Hindlimb muscle (tissue), 1 donor: ENCODE results near the gene THAP8. TPM values are rescaled to one million over a fixed set of nuclear protein-coding genes. Genes with fewer than 3 reads are reported as not detected.

Experiments used
- DNase-seq: peaks from one replicate; pipeline ENCODE4 v3.0.0-alpha.2; 2013
- polyA plus RNA-seq: library from polyadenylated mRNA; unstranded; fragments of 120-200 nt; gene quantifications from one replicate; pipeline ENCODE4 v1.2.1, GENCODE V29; 2013; ENCODE audit not compliant: insufficient read length

THAP8 gene
- polyA plus RNA-seq, 1 donor: 11.2 TPM

DNA sequence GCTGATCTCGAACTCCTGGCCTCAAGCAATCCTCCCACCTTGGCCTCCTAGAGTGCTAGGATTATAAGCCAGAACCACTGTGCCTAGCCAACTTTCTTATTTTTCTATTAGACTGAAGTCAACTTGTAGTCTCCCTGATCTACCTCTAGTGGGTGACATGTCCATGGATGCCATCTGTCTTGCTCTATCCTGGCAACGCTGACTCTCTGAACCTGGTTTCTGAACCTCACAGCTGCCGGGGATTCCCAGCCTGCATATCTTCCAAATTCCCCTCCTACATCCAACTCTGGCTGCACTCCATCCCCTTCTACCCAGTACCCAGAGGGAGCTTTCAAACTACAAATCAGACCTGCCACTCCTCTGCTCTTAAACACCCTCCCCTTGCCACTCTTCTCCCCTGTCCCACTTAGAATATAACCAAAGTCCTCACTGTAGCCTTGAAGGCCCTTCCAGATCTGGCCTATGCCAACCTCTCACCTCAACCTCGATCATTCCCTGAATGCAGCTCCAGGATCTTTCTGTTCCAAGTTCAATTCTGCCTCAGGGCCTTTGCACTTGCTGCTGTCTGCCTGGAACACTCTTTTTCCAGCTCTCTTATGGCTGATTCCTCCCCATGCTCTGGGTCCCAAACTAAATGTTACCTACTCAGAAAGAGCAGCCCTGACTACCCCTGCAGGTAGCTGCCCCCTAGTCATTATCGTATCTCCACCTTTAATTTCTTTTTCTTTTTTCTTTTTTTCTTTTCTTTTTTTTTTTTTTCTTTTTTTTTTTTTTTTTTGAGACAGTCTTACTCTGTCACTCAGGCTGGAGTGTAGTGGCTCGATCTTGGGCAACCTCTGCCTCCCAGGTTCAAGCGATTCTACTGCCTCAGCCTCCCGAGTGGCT is 23.6 kb downstream of the THAP8 start:
- no peak for DNase-seq

DNA sequence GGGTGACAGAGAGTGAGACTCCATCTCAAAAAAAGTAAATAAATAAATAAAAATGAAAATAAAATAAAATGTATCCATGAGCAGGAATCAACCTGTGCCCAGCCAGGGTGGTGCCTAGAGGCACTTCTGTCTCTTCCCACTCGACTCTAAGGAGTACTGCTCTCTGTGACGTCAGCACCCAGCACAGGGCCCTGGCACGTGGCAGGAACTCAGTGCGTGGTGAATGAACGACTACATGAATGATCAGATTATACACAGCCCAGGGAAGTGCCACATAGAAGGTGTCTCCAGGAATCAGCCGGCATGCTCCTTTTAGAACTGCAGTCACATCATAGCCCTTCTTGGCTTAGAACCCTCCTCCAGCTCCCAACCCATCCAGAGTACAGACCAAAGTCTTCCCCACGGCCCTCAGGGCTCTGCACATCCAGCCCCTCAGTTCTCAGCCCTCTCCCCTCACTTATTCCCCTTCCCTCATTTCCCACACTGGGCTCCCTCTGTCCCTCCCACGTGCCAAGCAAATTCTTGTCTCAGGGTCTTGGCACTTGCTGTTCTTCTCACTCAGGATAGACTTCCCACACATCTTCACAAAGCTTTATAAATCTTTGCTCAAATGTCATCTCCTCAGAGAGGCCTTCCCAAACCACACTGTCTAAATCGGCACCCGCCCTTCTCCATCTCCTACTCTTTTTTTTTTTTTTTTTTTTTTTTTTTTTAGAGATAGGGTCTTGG is 25.6 kb downstream of the THAP8 start:
- no peak for DNase-seq

DNA sequence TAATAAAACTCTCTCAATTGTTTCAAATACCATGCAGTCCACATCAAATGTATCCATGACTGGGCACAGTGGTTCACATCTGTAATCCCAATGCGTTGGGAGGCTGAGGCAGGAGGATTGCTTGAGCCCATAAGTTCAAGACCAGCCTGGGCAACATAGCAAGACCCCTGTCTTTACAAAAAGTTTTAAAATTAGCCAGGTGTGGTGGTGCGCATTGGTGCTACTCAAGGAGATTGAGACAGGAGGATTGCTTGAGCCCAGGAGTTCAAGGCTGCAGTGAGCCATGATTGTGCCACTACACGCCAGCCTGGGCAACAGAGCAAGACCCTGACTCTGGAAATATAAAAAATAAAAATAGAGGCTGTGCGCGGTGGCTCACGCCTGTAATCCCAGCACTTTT is 26.4 kb downstream of the THAP8 start:
- DNase-seq: no peak

DNA sequence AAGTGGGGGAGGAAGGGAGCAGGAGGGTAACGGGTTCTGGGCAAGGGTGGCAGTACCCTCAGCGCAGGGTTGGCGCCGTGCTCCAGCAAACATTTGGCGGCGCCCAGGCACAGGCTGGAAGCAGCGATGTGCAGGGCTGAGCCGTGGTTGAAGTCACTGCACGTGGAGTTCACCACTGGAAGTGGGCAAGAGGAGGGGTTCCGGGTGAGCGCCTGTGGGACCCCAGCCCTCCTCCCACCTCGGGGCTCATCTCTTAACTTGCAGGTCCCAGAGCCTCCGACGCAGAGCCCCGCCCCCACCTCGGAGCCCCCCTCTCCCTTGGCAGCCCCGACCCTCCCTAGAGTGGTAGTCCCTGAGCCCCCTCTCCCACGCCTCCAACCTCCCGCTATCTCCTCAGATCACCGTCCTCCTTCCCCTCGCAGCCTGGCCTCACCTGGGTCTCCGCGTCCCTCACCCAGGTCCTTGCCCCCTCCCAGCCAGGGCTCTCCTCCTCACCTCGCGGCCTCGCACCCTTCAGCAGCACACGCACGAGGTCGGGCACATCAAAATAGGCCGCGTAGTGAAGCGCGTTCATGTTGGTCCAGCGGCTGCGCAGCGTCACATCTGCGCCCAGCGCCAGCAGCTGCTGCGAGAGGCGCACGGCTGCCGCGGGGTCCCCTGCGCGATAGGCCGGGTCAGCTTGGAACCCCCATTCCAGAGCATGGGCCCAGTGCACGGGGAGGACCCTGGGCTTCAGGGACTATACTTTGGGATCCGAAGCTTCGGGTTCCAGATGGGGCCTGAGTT is 27.8 kb downstream of the THAP8 start:
- no peak for DNase-seq

DNA sequence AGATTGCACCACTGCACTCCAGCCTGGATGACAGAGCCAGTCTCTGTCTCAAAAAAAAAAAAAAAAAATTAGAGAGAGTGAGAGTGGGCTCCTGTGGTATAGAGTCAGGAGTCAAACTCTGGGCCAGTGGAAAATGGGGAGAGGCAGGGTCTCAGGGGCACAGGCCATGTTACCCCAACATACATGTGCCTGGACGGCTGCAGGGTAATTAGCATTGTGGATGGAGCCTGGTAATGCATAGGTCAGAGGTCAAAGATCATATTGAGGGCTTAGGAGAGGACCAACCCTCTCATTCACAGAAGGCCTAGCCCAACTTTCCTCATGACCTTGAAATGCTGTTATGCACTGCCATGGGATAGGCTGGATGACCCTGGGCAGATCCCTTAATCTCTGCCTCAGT is 28.5 kb downstream of the THAP8 start:
- no peak for DNase-seq

DNA sequence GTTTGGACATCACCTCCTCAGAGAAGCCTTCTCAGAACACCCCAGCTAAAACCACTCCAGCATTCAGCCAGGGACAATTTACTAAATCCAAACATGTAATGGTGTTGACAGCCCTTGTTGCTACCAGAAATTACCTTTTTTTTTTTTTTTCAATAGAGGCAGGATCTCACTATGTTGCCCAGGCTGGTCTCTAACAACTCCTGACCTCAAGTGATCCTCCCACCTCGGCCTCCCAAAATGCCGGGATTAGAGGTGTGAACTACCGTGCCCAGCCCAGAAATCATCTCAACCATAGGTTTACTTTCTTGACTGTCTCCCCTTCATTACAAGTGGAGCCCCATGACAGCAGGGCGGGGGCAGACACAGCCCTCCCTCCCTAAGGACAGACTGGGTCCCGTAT is 30.7 kb downstream of the THAP8 start:
- no peak for DNase-seq

DNA sequence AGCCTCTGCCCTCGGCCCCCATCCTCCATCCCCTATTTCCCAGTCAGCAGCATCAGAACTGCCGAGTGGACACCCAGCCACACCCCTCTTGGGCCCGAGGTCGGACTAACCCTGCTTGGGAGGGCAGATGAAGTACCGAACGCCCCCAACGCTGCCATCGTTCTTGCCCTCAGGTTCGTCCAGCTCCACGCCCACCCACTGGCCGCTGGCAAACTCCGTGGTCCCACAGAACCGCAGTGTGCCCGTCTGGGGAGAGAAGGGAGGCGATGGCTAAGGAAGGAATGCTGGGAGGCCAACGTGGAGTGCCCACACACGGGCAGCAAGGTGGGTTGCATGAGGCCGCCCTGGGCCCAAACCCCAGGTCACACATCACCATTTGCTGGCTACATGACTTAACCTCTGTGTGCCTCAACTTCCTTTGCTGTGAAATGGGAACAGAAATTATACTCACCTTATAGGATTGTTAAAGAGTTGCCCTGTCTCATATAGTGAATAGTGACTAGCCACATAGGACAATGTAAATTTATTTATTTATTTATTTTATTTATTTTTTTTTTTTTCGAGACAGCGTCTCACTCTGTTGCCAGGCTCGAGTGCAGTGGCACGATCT is 34.9 kb downstream of the THAP8 start:
- no peak for DNase-seq

DNA sequence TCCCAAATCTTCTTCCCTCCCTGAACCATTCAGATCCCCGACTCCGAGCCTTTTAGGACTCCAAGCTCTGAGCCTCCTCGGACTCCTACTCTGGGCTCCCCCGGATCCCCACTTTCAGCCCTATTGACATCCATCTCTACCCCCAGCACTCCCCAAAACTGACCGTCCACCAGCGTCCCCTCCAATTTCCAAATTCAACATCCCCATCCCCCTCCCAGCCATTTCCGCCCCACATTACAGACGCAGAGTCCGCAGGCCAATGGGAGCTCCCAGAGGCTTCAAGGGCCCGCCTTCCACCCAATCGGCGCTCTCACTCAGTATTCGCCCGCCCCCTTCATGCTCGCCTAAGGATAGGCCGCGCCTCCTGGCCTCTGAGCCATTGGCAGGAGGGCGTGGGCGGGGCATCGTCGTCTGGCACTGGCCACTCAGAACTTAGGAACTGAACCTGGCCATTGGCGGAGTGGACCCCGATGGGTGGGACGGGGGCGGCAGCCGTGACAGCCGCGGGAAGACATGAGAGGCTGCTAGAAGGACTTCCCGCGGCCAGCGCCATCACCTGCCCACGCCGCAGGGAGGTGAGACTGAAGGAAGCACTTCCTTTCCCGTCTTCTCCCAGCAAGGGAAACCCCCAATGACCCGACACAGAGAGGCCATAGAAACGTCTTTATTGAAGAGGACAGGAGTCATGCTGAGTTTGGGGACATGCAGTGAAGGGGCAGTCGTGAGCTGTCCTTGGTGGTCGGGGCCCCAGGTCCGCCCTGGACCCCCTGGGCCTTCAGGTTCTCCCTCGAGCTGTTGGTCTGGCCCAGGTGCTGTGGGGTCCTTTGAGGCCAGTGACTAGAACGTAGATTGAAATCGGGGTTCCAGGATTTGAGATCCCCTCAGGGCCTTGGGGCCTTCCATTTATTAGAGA is 39.8 kb downstream of the THAP8 start, which contains the start of gene ALKBH6:
Gene ALKBH6 (minus strand): TSS at position 202 of the 913 bp plus-strand sequence. CDS start 816 bp downstream, outside the sequence.
- DNase-seq: peak; percentile 98

DNA sequence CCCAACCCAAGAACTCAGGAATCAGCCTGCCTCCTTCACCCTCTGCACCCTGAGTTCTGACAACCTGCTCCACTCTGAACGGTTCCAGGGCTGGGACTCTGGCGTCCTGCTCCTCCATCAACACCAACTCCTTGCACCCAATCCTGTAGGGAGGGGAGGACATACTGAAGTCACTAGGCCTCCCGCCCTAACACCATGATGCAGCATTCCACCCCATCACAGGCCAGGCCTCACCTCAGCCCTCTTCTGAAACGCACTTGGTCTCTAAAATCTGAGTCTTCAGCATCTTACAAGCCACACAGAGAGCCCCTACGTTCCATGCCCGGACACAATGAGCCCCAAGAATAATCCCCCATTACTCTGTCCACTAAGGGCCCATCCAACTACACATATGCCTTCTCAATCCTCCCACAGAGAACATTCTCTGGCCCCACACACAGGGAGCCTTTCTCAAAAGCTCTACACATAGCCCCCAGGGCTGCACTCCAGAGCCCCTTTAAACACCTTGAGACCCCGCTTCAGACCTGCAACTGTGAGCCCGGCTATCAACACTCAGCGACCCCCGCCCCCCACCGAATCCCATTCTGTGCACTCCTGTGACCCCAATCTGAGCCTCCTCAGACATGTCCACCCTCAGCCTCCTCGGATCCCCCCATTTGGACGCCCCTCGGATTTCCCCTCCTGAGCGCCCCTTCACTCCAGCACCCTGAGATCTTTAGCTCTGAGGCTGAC is 40.6 kb downstream of the THAP8 start:
- DNase-seq: no peak

DNA sequence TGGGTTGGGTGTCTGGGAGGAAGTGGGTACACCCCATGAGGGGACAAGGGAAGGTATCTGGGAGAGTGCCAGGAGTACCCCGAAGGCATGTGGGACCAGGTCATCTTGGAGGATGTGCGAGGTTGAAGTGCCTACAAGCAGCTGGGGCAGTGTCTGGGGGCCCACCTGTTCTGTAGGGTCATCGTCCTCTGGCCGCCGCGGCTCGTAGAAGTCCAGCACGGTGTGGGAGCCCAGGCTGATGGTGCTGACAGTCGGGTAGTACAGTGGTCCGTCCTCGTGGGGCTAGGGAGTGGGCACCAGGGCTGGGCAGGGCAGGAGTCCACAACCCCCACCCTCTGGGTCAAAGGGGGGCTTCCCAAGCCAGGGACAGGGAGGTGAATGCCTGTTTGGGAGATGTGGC is 43.7 kb downstream of the THAP8 start:
- no peak for DNase-seq

DNA sequence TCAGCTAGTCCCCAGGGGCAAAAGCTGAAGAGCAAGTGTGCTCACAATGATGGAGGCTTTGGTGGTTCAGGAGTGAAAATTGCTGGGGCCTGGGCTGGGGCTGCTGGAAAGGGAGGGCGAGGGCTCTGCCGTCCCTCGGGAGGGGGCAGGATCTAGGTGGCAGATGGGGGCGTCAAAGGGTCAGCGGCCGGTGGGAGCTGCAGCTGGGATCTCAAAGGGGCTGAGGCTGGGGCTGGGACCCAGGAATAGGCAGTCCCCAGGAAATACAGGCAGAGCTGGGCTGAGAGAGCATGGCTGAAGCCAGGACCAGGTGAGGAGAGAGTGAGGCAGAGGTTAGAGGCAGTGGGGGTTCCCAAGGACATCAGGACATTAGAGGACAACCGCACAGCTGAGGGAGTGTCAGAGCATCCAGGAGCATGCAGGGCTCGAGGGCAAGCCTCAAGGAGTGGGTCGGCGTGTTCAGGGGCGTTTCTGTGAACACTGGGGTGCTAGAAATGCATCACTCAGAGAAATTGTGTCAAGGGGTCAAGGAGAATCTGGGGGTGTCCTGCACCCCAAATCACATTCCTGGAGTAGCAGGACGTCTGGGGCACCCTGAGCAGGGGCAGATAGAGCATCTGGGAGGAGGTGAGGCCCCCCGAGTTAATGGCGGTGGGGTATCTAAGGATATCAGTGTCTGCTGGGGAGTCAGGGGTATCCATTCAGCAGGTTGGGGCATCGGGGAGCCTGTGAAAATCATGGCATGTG is 44.3 kb downstream of the THAP8 start:
- no peak for DNase-seq

DNA sequence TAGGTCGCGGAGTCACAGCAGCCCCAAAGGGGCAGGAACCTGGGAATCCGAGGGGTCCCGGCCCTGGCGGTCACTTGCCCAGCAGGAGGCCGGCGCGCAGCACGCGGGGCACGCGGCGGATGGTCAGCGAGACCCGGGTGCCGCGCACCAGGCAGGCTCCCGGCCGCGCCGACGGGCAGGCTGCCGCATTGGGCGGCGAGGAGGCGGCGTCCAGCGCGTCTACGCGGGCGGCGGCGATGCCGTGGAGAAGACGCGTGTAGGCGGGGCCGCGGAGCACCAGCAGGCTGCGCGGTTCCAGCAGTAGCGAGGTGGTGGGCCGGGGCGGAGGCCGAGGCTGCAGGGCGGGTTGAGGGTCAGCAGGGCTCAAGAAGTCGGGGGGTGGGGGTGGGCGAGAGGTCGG is 44.9 kb downstream of the THAP8 start:
- peak; percentile 80 for DNase-seq

DNA sequence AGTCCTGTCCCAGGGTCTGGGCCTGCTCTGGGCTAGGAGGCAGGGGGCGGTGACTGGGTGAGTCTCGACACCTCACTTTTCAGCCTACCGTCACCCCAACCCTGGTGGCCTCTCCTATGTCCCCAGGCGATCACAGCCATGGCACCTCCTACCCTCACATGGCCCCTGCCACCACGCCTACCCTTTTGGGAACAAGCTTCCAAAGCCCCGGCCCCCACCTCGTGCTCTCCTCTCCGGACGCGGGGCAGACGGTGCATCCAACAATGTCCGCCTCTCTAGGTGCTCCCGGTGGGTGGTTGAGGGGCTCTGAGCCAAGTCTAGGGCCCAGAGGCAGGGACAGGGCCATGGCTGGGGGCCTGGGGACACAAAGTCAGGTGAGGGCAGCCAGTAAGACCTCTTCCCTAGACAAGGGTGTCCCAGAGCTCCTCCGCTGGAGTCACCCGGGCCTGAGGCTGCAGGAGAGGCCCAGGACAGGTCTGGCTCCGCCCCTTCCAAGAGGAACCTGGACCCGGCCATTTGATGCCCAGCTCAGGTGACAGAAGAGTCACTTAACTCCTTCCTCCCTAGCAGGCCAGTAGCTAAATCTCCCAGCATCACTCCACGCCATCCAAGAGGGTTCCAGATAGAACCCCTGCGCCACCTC is 45.6 kb downstream of the THAP8 start, which contains the start of gene SYNE4:
Gene SYNE4 (minus strand): TSS at position 478 of the 643 bp plus-strand sequence. CDS start 132 bp downstream, at position 346.
- DNase-seq: no peak

DNA sequence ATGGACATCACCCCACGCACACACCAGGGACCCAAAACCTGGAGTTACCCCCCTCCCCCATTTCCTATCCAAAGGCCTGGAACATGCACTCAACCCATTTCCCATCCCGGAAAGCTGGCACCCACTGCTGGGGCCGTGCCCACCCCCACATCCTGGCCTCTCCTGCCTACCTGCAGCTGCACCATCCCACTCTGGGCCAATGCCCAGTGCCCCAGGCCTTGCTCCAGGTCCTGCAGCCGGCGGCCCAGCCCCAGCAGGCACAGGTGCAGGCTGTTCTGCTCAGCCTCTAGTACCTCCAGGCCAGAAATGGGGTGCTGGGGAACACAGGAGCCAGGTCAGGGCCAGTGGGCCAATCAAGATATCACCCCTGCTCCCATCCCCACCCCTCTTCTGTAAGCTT is 47.1 kb downstream of the THAP8 start:
- DNase-seq: no peak

DNA sequence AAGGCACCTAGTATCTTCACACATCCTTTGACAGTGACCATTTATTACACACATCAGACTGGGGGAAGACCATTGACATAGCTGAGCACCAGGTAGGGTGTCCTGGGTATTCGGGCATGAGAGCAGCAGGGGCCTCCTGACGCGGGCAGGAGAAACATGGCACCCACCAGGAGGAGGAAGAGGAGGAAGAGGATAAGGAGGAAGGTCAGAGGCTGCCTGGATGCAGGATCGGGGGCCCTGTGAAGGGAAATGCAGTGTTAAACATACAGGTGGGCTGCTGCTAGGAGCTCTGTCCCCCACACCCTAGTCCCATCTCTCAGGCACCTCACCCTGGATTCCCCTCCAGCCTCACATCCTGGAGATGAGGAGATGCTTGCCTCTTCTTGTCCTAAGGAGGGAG is 50.8 kb downstream of the THAP8 start:
- DNase-seq: no peak

DNA sequence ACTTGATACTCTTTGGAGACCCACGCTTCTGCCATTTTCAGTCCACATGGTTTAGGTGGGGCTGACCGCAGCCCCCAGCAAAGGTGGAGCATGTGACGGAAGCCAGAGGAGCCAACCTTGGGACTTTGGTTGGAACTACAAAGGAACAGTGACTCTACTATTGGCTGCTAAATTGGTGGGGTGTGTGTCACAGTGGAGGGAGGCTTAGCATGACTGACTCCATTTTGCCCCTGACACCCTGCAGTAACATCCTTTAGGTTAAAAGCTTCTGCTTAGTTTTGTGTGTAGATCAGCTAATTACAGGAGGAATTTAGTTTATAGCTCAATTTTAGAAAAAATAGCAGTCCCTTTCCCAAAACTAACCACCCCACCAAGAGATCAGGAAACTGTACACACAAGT is 52.5 kb downstream of the THAP8 start:
- DNase-seq: no peak

DNA sequence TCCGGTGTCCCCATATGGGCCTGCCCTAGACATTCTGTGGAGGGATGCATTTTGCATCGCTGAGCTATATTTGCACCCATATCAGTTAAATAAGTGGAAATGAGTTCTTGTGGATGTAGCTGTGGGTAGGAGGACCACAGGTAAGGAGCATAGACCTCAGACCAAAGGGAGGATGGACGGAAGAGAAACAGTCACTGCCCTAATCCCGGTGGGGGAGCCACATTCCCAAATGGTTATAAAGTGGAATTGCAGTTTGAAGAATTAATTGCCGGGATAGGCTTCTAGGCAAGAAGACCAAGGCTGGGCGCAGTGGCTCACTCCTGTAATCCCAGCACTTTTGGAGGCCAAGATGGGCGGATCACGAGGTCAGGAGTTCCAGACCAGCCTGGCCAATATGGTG is 57.3 kb downstream of the THAP8 start:
- no peak for DNase-seq

DNA sequence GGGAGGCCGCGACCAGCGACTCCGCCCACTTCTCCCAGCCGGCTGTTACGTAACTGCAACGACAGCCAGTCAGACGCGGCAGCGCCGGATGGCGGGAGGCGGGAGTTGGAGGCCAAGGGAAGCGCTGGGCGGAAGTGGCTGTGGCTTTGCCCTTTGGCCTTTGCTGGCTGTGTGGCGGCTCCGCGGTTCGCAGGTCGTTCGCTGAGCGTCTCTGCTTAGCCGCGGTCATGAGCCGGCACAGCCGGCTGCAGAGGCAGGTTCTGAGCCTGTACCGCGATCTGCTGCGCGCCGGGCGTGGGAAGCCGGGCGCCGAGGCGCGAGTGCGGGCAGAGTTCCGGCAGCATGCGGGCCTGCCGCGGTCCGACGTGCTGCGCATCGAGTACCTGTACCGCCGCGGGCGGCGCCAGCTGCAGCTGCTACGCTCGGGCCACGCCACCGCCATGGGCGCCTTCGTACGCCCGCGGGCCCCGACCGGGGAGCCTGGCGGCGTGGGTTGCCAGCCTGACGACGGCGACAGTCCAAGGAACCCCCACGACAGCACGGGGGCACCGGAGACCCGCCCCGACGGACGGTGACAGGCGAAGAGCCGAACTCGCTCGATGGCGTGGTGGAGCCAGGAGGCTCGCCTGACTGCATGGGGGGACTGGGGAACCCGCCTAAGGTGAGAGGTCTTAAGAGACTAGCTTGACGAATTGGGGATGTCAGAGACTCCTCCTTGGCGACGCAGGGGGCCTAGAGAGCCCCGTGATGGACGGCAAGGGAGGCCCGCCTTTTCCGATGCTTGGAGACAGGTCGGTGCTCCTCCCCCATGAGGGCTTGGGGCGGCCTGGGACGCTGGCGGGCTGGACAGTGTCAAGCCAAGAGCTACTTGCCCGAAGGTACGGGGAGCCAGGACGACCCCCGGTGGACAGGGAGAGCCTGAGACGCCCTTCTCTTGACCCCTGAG is 58.8 kb downstream of the THAP8 start, which contains the start of gene SDHAF1:
Gene SDHAF1 (plus strand): TSS at position 141 of the 946 bp plus-strand sequence. CDS start 87 bp downstream, at position 228.
- DNase-seq: peak; percentile 92
